HL-60 (cell line): ENCODE data around the gene PRKCG.

Experiments
- CTCF ChIP-seq: IDR thresholded peaks from one replicate; pipeline ENCODE4 v1.5.1; 2011; ENCODE audit warnings: low read length, control low read depth, inconsistent platforms; ENCODE audit not compliant: insufficient read depth
- POLR2AphosphoS5 ChIP-seq: IDR thresholded peaks from 2 replicates; pipeline ENCODE4 v1.6.1; 2012; ENCODE audit warnings: low read depth
- REST ChIP-seq: IDR thresholded peaks from 2 replicates; pipeline ENCODE4 v1.6.1; 2012; ENCODE audit warnings: low read depth; ENCODE audit not compliant: insufficient replicate concordance

DNA sequence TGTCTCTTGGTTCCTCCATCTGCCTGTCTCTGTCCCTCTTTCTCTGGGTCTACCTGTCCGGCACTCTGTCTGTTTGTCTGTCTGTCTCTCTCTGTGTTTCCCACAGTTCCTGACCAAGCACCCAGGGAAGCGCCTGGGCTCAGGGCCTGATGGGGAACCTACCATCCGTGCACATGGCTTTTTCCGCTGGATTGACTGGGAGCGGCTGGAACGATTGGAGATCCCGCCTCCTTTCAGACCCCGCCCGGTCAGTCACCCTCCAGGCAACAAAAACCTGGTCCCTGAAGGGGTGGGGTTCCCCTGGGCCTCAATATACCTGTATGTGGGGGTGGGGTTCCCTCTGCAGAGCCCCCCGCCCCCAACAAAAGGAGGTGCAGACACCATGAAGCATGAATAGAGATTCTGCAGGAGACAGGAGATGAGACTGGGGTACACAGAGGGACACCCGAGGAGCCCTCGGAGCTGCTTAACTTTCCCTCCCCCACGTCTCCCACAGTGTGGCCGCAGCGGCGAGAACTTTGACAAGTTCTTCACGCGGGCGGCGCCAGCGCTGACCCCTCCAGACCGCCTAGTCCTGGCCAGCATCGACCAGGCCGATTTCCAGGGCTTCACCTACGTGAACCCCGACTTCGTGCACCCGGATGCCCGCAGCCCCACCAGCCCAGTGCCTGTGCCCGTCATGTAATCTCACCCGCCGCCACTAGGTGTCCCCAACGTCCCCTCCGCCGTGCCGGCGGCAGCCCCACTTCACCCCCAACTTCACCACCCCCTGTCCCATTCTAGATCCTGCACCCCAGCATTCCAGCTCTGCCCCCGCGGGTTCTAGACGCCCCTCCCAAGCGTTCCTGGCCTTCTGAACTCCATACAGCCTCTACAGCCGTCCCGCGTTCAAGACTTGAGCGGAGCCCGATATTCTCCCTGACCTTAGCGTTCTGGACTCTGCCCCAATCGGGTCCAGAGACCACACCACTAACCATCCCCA, 24.5 kb downstream of the PRKCG start:
- TF ChIP-seq POLR2AphosphoS5 (no peak), REST (no peak), CTCF (peak; percentile 74)
